Ovary (tissue), 3 donors: ENCODE results near the gene EFHC2.

ENCODE experiments used
- EP300 ChIP-seq: sonication (generic); formaldehyde crosslinking; IDR thresholded peaks from one replicate; pipeline ENCODE4 v1.6.1; 2017; ENCODE audit warnings: antibody characterized with exemption
- POLR2A ChIP-seq: fragments of 450-650 bp; IDR thresholded peaks from one replicate; pipeline ENCODE4 v1.6.1; 2017; ENCODE audit warnings: antibody characterized with exemption, mild to moderate bottlenecking, moderate library complexity
- TF ChIP-seq, protein P1 (sequence below), 3 donors: fragments of 450-650 bp in 2 of 3; fragments of 200-600 bp in 1 of 3; IDR thresholded peaks; one replicate each; pipeline versions ENCODE4 v1.5.1 to v1.8.0; 2016 to 2022; ENCODE audit warnings: antibody characterized with exemption in 3 of 3, mild to moderate bottlenecking in 1 of 3
- donor health status: DM: no; HTN: no; CAD: no.

GRCh38 chrX:44349561-44349960, 6.1 kb upstream of the EFHC2 start:
- TF ChIP-seq, protein P1, sequence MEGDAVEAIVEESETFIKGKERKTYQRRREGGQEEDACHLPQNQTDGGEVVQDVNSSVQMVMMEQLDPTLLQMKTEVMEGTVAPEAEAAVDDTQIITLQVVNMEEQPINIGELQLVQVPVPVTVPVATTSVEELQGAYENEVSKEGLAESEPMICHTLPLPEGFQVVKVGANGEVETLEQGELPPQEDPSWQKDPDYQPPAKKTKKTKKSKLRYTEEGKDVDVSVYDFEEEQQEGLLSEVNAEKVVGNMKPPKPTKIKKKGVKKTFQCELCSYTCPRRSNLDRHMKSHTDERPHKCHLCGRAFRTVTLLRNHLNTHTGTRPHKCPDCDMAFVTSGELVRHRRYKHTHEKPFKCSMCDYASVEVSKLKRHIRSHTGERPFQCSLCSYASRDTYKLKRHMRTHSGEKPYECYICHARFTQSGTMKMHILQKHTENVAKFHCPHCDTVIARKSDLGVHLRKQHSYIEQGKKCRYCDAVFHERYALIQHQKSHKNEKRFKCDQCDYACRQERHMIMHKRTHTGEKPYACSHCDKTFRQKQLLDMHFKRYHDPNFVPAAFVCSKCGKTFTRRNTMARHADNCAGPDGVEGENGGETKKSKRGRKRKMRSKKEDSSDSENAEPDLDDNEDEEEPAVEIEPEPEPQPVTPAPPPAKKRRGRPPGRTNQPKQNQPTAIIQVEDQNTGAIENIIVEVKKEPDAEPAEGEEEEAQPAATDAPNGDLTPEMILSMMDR (IDR thresholded peaks at IDR 0.05): no peak
- no peak for TF ChIP-seq EP300
- no peak for TF ChIP-seq POLR2A
